Hematopoietic multipotent progenitor cell treated with erythropoietin and hydrocortisone succinate and interleukin-3 and kit ligand, for 4 days (in vitro differentiated cells): ENCODE results near the gene CRTC3.

Source experiments
- DNase-seq: peaks from one replicate; pipeline ENCODE4 v3.0.0-alpha.2; 2015

Gene CRTC3

GRCh38 chr15:90597577-90597976, 67.9 kb downstream of the CRTC3 start:
- DNase-seq: peak; percentile 85

GRCh38 chr15:90598031-90598577, 68.4 kb downstream of the CRTC3 start:
- peak; percentile 94 for DNase-seq

- DNase-seq: no peak
Measured at GRCh38 chr15:90598679-90599078, 69.0 kb downstream of the CRTC3 start.

- no peak for DNase-seq
Measured at GRCh38 chr15:90599116-90599515, 69.4 kb downstream of the CRTC3 start.

- peak; percentile 57 for DNase-seq
Measured at GRCh38 chr15:90599644-90600043, 69.9 kb downstream of the CRTC3 start.

- DNase-seq: no peak
Measured at GRCh38 chr15:90600954-90601353, 71.2 kb downstream of the CRTC3 start.

- peak; percentile 60 for DNase-seq
Measured at GRCh38 chr15:90603893-90604292, 74.2 kb downstream of the CRTC3 start.

- DNase-seq: no peak
Measured at GRCh38 chr15:90606641-90607040, 76.9 kb downstream of the CRTC3 start.

GRCh38 chr15:90607361-90607760, 77.6 kb downstream of the CRTC3 start:
- no peak for DNase-seq

- no peak for DNase-seq
Measured at GRCh38 chr15:90609242-90610180, 79.8 kb downstream of the CRTC3 start.

GRCh38 chr15:90610190-90610589, 80.5 kb downstream of the CRTC3 start:
- no peak for DNase-seq

GRCh38 chr15:90611157-90611556, 81.4 kb downstream of the CRTC3 start:
- no peak for DNase-seq

GRCh38 chr15:90617171-90617570, 87.4 kb downstream of the CRTC3 start:
- DNase-seq: no peak

GRCh38 chr15:90617668-90618097, 88.0 kb downstream of the CRTC3 start:
- DNase-seq: no peak

- peak; percentile 64 for DNase-seq
Measured at GRCh38 chr15:90618330-90619125, 88.8 kb downstream of the CRTC3 start.

GRCh38 chr15:90619468-90619867, 89.7 kb downstream of the CRTC3 start:
- peak; percentile 45 for DNase-seq

GRCh38 chr15:90619939-90620338, 90.2 kb downstream of the CRTC3 start:
- no peak for DNase-seq

GRCh38 chr15:90620379-90621067, 90.8 kb downstream of the CRTC3 start:
- DNase-seq: peak; percentile 91

GRCh38 chr15:90623854-90624253, 94.1 kb downstream of the CRTC3 start:
- no peak for DNase-seq

GRCh38 chr15:90624278-90624981, 94.7 kb downstream of the CRTC3 start:
- no peak for DNase-seq

- DNase-seq: no peak
Measured at GRCh38 chr15:90625037-90625436, 95.3 kb downstream of the CRTC3 start.

- DNase-seq: no peak
Measured at GRCh38 chr15:90629217-90629616, 99.5 kb downstream of the CRTC3 start.
